GM23248 (cell line): ENCODE data around the gene SLC18A3.

Experiments
- EZH2 ChIP-seq: fragments of 200-600 bp; sonication (generic); IDR thresholded peaks from 2 replicates; pipeline ENCODE4 v1.6.1; 2018; ENCODE audit warnings: antibody characterized with exemption, mild to moderate bottlenecking; ENCODE audit not compliant: insufficient read depth, poor library complexity, severe bottlenecking
- EZH2phosphoT487 ChIP-seq: fragments of 200-600 bp; sonication (generic); IDR thresholded peaks from 2 replicates; pipeline ENCODE4 v1.6.1; 2018; ENCODE audit warnings: antibody characterized with exemption, moderate library complexity, mild to moderate bottlenecking, low read depth; ENCODE audit not compliant: insufficient read depth

DNA sequence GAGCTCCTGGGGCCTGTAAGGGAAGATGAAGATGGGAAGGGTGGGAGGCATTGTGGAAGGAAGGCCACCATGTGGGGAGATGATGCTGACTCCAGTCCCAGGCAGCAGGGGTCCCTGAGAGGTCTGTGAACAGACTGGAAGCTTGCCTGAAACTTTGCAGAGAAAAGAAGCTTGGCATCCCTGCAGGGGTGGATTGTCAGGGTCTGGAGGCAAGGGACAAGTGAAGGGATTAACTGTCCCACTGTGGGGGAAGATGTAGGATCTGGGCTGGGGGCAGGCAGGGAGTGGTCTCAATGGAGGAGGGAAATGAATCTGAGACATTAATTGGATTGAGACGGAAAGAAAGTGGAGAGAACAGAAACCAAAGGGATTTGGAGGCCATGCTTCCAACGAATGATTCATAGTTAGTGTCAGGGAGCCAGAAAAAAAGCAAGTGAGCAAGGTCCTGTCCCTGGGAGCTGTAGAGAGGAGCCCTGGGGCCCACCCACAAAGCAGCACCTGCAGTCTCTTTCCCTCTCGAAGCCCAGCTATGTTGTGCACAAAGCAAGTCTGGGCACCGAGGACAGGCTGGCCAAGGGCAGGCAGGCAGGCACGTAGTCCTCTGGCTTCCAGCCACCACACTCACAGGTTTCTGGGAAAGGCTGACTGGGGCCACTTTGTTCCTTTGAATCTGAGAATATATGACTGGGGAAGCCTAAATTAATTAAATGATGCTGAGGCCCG, 4.7 kb upstream of the SLC18A3 start:
- TF ChIP-seq EZH2phosphoT487 (no peak), EZH2 (no peak)
